GM10266 (cell line): Measurements from ENCODE around the gene LASP1.
"Not testable (repeated sequence)": the region's sequence is repeated elsewhere in the genome, so short reads cannot be mapped to it uniquely, and the experiment has no call there.

Experiments used
- DNase-seq: peaks from one replicate; pipeline ENCODE4 v3.0.0; 2012; ENCODE audit errors: extremely low spot score
- TF ChIP-seq, protein P1 (sequence below): IDR thresholded peaks from 2 replicates; pipeline ENCODE4 v1.5.1; 2012; ENCODE audit warnings: mild to moderate bottlenecking, low read depth; ENCODE audit not compliant: control insufficient read depth, insufficient read depth; ENCODE audit errors: missing control alignments

The LASP1 gene

GRCh38 chr17:38906460-38907228, 36.8 kb downstream of the LASP1 start:
- DNase-seq, result no peak
- TF ChIP-seq, protein P1, sequence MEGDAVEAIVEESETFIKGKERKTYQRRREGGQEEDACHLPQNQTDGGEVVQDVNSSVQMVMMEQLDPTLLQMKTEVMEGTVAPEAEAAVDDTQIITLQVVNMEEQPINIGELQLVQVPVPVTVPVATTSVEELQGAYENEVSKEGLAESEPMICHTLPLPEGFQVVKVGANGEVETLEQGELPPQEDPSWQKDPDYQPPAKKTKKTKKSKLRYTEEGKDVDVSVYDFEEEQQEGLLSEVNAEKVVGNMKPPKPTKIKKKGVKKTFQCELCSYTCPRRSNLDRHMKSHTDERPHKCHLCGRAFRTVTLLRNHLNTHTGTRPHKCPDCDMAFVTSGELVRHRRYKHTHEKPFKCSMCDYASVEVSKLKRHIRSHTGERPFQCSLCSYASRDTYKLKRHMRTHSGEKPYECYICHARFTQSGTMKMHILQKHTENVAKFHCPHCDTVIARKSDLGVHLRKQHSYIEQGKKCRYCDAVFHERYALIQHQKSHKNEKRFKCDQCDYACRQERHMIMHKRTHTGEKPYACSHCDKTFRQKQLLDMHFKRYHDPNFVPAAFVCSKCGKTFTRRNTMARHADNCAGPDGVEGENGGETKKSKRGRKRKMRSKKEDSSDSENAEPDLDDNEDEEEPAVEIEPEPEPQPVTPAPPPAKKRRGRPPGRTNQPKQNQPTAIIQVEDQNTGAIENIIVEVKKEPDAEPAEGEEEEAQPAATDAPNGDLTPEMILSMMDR, result no peak

- TF ChIP-seq, protein P1, result no peak
- DNase-seq, result no peak
Observed at GRCh38 chr17:38907930-38908675, 38.2 kb downstream of the LASP1 start.

GRCh38 chr17:38908676-38909181, 38.9 kb downstream of the LASP1 start:
- DNase-seq, result no peak
- TF ChIP-seq, protein P1, result no peak

- TF ChIP-seq, protein P1, result no peak
- DNase-seq, result no peak
Observed at GRCh38 chr17:38910325-38910724, 40.5 kb downstream of the LASP1 start.

GRCh38 chr17:38911081-38911730, 41.3 kb downstream of the LASP1 start:
- no peak for DNase-seq
- TF ChIP-seq, protein P1, result no peak

GRCh38 chr17:38911731-38912081, 41.8 kb downstream of the LASP1 start:
- not testable (repeated sequence) for DNase-seq

- TF ChIP-seq, protein P1, result no peak
- no peak for DNase-seq
Observed at GRCh38 chr17:38912221-38912813, 42.5 kb downstream of the LASP1 start.
